Activated CD8-positive, alpha-beta memory T cell treated with anti-CD3 and anti-CD28 coated beads, Interleukin-2, amount 10 ng/mL, durations not matched to agents 7 days and 5 days (primary cell): ENCODE data around the gene GNB1L. TPM values are rescaled to one million over a fixed set of nuclear protein-coding genes. Genes with fewer than 3 reads are reported as not detected.
A peak's percentile ranks its signal among the peaks of the same experiment; 100 is the strongest.

ENCODE experiments used
- ATAC-seq: fragments of 150-1000 bp; cut with Tn5 transposase; one replicate; pipeline ENCODE4 v1.10.0; 2021; ENCODE audit warnings: moderate library complexity
- CTCF ChIA-PET: fragments of 350-600 bp; sonication (Branson Sonifier 250); formaldehyde crosslinking; loops from one replicate; lab custom pipeline; 2021; ENCODE audit warnings: antibody characterized with exemption; lab: Charles Lee
- DNase-seq: peaks from one replicate; pipeline ENCODE4 v3.0.0-alpha.2; 2020
- H3K27ac Mint-ChIP-seq: one replicate; pipeline ENCODE4 v1.8.0; 2021; ENCODE audit warnings: mild to moderate bottlenecking, mixed read lengths
- H3K27me3 Mint-ChIP-seq: one replicate; pipeline ENCODE4 v1.8.0; 2021; ENCODE audit warnings: mixed read lengths
- H3K36me3 Mint-ChIP-seq: one replicate; pipeline ENCODE4 v1.8.0; 2021; ENCODE audit warnings: mild to moderate bottlenecking, mixed read lengths
- H3K4me1 Mint-ChIP-seq: one replicate; pipeline ENCODE4 v1.8.0; 2021; ENCODE audit warnings: mixed read lengths
- H3K4me3 Mint-ChIP-seq: one replicate; pipeline ENCODE4 v1.8.0; 2021; ENCODE audit warnings: mild to moderate bottlenecking, moderate library complexity, mixed read lengths
- H3K9me3 Mint-ChIP-seq: one replicate; pipeline ENCODE4 v1.8.0; 2022; ENCODE audit warnings: low read depth, mixed read lengths
- total RNA-seq, 2 experiments: library from RNA; stranded (reverse); gene quantifications; one replicate each; pipeline ENCODE4 v1.2.3, GENCODE V29; 2021

The GNB1L gene
- total RNA-seq, 2 experiments from 2014 or later = 13.7 to 14.7 TPM

DNA sequence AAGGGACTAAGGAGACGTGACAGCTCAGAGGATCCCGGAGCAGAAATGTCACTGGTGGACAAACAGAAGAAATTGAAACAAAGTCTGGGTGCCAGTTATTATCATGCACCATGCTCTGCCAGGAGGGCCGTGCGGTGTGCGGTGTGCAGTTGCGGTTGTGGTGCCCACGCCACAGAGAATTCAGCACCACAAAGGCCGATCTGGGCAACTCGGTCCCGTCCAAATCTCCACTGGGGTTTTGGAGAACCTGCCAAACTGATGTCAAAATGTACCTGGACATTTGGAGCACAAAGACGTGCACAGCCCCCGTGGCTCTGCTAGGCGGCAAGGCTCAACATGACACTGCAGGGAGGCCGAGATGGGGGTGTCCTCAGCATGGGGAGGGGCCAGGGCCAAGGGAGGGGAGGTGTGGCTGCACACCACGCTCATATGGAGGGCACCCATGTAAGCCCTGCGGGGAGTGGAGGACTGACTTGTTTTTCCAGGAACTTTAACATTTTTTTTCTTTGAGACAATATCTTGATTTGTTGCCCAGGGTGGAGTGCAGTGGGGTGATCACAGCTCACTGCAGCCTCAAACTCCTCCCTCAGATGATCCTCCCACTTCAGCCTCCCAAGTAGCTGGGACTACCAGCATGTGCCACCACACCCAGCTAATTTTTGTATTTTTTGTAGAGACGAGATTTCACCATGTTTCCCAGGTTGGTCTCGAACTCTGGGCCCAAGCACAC lies 39.4 kb downstream of the GNB1L start:
- ATAC-seq = no peak
- Mint-ChIP-seq H3K4me1 (no peaks in the 10 kb centered on the region), H3K4me3 (no peak overlapping the region), H3K36me3 (no peaks in the 10 kb centered on the region), H3K9me3 (no peaks in the 10 kb centered on the region), H3K27ac (no peak overlapping the region), H3K27me3 (no peaks in the 10 kb centered on the region)
- DNase-seq = peak; percentile 37
- CTCF ChIA-PET = interaction anchor here (1.2 kb wide), 1 partner anchor 20 kb away, joined by 4 read pairs; no protein-coding TSS in a partner anchor

GRCh38 chr22:19814428-19814827 lies 40.2 kb downstream of the GNB1L start:
- CTCF ChIA-PET = interaction anchor here (1.2 kb wide), 1 partner anchor 21 kb away, joined by 4 read pairs; no protein-coding TSS in a partner anchor
- Mint-ChIP-seq H3K27ac (no peak overlapping the region), H3K9me3 (no peaks in the 10 kb centered on the region), H3K36me3 (no peaks in the 10 kb centered on the region), H3K27me3 (no peaks in the 10 kb centered on the region), H3K4me1 (no peaks in the 10 kb centered on the region), H3K4me3 (no peak overlapping the region)
- peak; percentile 16 for DNase-seq
- no peak for ATAC-seq

GRCh38 chr22:19812910-19813309 lies 41.8 kb downstream of the GNB1L start:
- DNase-seq (peak; percentile 31), ATAC-seq (no peak)
- Mint-ChIP-seq H3K9me3 (no peaks in the 10 kb centered on the region), H3K36me3 (no peaks in the 10 kb centered on the region), H3K4me3 (no peak overlapping the region), H3K27me3 (no peaks in the 10 kb centered on the region), H3K4me1 (no peaks in the 10 kb centered on the region), H3K27ac (no peak overlapping the region)
- CTCF ChIA-PET = no interaction called here

GRCh38 chr22:19811811-19812771 lies 42.6 kb downstream of the GNB1L start:
- CTCF ChIA-PET = no interaction called here
- H3K4me1 Mint-ChIP-seq = no peaks in the 10 kb centered on the region

GRCh38 chr22:19811211-19811621 lies 43.5 kb downstream of the GNB1L start:
- no peaks in the 10 kb centered on the region for H3K9me3 Mint-ChIP-seq
- ATAC-seq (no peak), DNase-seq (peak; percentile 22)
- H3K4me3 Mint-ChIP-seq = no peak overlapping the region
- no peaks in the 10 kb centered on the region for H3K36me3 Mint-ChIP-seq
- CTCF ChIA-PET = no interaction called here
- no peaks in the 10 kb centered on the region for H3K27me3 Mint-ChIP-seq
- H3K4me1 Mint-ChIP-seq = no peaks in the 10 kb centered on the region
- no peak overlapping the region for H3K27ac Mint-ChIP-seq

More at GRCh38 chr22:19811811-19812771, 42.6 kb downstream of the GNB1L start:
- Mint-ChIP-seq H3K27me3 (no peaks in the 10 kb centered on the region), H3K9me3 (no peaks in the 10 kb centered on the region), H3K4me3 (no peak overlapping the region), H3K27ac (no peak overlapping the region), H3K36me3 (no peaks in the 10 kb centered on the region)
- DNase-seq (peak; percentile 40), ATAC-seq (no peak)

GRCh38 chr22:19810381-19811201 lies 44.1 kb downstream of the GNB1L start:
- Mint-ChIP-seq H3K4me1 (no peaks in the 10 kb centered on the region), H3K36me3 (no peaks in the 10 kb centered on the region), H3K27me3 (no peaks in the 10 kb centered on the region), H3K4me3 (no peak overlapping the region), H3K9me3 (no peaks in the 10 kb centered on the region), H3K27ac (no peak overlapping the region)
- CTCF ChIA-PET = interaction anchor here (1.0 kb wide), 1 partner anchor 80 kb away, joined by 3 read pairs; no protein-coding TSS in a partner anchor
- ATAC-seq (no peak), DNase-seq (no peak)

- no peaks in the 10 kb centered on the region for H3K27me3 Mint-ChIP-seq
- H3K4me1 Mint-ChIP-seq = no peaks in the 10 kb centered on the region
- no peak overlapping the region for H3K4me3 Mint-ChIP-seq
- CTCF ChIA-PET = interaction anchor here (0.6 to 1.0 kb wide), 2 partner anchors 79 to 229 kb away, joined by 3 read pairs; no protein-coding TSS in a partner anchor
- H3K27ac Mint-ChIP-seq = no peak overlapping the region
- no peaks in the 10 kb centered on the region for H3K36me3 Mint-ChIP-seq
- no peaks in the 10 kb centered on the region for H3K9me3 Mint-ChIP-seq
- DNase-seq (no peak), ATAC-seq (no peak)
Measured at GRCh38 chr22:19809741-19810140, 44.9 kb downstream of the GNB1L start.

GRCh38 chr22:19808873-19809478 lies 45.7 kb downstream of the GNB1L start:
- no peak for ATAC-seq
- CTCF ChIA-PET = interaction anchor here (0.6 kb wide), 1 partner anchor 230 kb away, joined by 3 read pairs; no protein-coding TSS in a partner anchor

DNA sequence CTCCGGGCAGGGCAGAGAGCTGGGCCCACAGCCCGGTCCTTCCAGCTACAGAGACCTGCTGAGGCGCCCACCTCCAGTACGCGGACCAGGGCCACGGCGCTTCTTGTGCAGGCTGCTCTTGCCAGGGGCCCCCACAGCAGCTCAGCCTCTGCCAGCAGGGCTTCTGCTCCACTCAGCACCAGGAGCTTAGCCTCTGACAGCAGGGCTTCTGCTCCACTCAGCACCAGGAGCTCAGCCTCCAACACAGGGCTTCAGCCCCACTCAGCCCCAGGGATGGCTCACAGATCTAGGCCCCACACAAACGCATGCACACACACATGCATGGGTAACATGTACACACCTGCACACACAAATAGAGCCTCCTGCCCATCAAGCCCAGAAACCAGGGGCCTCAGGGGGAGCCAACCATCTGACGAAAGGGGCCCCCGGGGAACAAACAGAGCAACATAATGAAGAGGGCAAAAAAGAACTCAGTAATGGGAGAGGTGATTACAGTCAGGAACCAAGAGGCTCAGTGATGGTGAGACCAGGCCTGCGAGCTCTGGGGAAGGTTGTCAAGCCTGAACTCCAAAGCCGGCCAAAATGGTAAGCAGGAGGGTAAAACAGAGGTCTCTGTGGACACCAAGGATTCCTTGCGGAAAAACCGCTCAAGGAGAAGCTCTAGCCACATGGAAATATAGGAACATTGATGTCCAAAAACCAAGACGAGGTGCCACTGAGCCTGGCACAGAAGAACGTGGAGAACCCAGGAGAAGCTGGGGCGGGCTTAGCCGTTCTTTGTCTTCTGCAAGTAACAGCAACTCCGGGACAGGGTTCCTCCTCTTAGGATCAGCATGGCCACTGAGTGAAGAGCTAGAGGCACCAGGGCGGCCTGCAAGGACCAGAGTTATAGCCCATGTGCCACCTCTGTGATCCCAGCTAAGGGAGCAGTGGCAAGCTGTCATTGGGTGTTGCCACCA lies 46.5 kb downstream of the GNB1L start:
- Mint-ChIP-seq H3K27ac (no peak overlapping the region), H3K36me3 (no peaks in the 10 kb centered on the region), H3K4me3 (no peak overlapping the region), H3K9me3 (no peaks in the 10 kb centered on the region), H3K4me1 (no peaks in the 10 kb centered on the region), H3K27me3 (no peaks in the 10 kb centered on the region)
- ATAC-seq (no peak), DNase-seq (no peak)
- CTCF ChIA-PET = interaction anchor here (1.5 kb wide), 1 partner anchor 78 kb away, joined by 4 read pairs; no protein-coding TSS in a partner anchor

More at GRCh38 chr22:19808873-19809478, 45.7 kb downstream of the GNB1L start:
- no peaks in the 10 kb centered on the region for H3K9me3 Mint-ChIP-seq
- H3K27ac Mint-ChIP-seq = no peak overlapping the region
- H3K27me3 Mint-ChIP-seq = no peaks in the 10 kb centered on the region
- H3K36me3 Mint-ChIP-seq = no peaks in the 10 kb centered on the region
- H3K4me1 Mint-ChIP-seq = no peaks in the 10 kb centered on the region
- no peak overlapping the region for H3K4me3 Mint-ChIP-seq
- no peak for DNase-seq

GRCh38 chr22:19807161-19807913 lies 47.3 kb downstream of the GNB1L start:
- DNase-seq (no peak), ATAC-seq (no peak)
- no peaks in the 10 kb centered on the region for H3K36me3 Mint-ChIP-seq
- H3K27ac Mint-ChIP-seq = no peak overlapping the region
- no peaks in the 10 kb centered on the region for H3K4me1 Mint-ChIP-seq
- H3K4me3 Mint-ChIP-seq = no peak overlapping the region
- no peaks in the 10 kb centered on the region for H3K9me3 Mint-ChIP-seq
- H3K27me3 Mint-ChIP-seq = no peaks in the 10 kb centered on the region
- CTCF ChIA-PET = interaction anchor here (1.5 kb wide), 1 partner anchor 77 kb away, joined by 4 read pairs; no protein-coding TSS in a partner anchor
